ENCODE results near the gene RPGR.

Gene RPGR

DNA sequence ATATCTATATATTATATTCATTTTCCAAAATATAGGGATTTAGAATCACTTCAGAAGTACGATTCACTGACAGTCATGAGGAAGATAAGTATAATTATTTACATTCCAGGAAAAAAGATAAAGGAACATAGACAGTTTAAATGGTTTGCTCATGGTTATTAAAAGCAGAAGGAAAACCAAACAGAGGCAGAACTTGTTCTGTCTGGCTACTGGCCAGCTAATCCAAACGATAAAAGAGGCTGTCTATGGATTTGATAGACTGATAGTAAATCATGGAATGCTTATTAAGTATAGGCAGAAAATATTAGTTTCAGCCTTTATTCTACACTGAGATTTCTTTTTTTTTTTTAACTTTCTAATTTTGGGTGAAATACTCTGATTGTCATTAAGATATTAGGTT lies 50.2 kb downstream of the RPGR start:
- DNase-seq (ENCODE audit: extremely low spot score) = no peak
- TF ChIP-seq, protein P1, sequence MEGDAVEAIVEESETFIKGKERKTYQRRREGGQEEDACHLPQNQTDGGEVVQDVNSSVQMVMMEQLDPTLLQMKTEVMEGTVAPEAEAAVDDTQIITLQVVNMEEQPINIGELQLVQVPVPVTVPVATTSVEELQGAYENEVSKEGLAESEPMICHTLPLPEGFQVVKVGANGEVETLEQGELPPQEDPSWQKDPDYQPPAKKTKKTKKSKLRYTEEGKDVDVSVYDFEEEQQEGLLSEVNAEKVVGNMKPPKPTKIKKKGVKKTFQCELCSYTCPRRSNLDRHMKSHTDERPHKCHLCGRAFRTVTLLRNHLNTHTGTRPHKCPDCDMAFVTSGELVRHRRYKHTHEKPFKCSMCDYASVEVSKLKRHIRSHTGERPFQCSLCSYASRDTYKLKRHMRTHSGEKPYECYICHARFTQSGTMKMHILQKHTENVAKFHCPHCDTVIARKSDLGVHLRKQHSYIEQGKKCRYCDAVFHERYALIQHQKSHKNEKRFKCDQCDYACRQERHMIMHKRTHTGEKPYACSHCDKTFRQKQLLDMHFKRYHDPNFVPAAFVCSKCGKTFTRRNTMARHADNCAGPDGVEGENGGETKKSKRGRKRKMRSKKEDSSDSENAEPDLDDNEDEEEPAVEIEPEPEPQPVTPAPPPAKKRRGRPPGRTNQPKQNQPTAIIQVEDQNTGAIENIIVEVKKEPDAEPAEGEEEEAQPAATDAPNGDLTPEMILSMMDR (IDR thresholded peaks at IDR 0.05; ENCODE audit: control extremely low read depth, extremely low read depth, low read depth, missing control alignments) = no peak
- POLR2A ChIA-PET = no interaction called here
- CTCF ChIA-PET = interaction anchor here (1.3 to 1.4 kb wide), 2 partner anchors 22 to 50 kb away, joined by 3 to 4 read pairs; partner anchors contain the start of gene RPGR

DNA sequence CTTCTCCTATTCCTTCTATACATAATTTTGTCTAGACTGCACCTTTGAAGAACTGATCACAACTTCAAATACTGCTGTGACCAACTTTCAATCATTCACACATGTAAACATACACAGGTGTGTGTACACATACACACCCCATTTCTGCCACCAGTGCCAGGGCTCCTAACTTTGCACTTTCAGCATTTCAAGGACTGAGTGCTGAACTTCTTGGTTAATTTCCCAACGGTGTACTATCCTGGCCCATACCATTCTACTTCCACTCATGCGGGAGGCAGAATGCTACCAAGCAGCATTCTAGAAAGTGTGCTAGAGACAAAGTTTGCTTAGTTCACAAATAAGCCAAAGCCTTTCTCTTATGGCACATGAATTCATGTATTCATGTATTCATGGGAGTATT lies 51.2 kb downstream of the RPGR start:
- TF ChIP-seq, protein P1 (IDR thresholded peaks at IDR 0.05; ENCODE audit: control extremely low read depth, extremely low read depth, low read depth, missing control alignments) = no peak
- ChIA-PET POLR2A (no interaction called here), CTCF (interaction anchor here (1.3 to 1.6 kb wide), 2 partner anchors 44 to 56 kb away, joined by 3 read pairs; no protein-coding TSS in a partner anchor)
- DNase-seq (ENCODE audit: extremely low spot score) = no peak

DNA sequence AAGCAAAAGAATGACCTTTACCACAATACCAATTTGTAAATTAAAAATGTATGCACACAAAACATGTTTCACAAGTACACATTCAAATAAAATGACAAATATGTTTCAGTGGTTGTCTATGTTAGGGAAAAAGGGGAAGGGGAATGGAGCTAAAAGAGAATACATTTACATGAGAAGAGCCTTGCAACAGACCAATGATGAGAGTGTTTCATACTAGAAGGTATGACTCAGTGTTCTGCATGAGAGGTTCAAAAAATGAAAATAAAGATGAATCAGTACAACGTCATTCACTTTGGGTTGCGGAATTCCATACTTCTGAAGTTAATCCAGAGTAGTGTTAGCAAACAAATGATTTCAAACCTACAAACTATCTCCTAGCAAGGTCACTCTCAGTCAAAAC lies 51.7 kb downstream of the RPGR start:
- ChIA-PET POLR2A (no interaction called here), CTCF (interaction anchor here (1.3 to 2.1 kb wide), 4 partner anchors 9 to 56 kb away, joined by 3 to 6 read pairs (median 4); no protein-coding TSS in a partner anchor)
- DNase-seq (ENCODE audit: extremely low spot score) = no peak

DNA sequence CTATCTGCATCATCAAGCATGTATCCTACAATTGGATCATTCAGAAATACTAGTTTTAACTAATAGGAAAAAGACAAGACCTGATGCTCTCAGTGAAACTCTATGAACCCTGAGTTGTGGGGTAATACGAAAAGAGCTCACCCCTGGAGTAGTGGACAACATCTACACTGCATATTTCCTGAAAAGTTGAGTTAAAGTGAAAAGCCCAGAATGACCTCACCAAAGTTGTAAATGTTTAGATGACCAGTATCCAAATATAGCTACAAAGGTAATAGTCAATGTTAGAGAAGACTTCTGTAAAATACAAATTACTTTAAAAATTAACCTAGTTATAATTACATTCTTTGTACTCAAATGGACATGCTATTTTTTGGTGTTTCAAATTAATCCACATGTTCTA lies 53.9 kb downstream of the RPGR start:
- POLR2A ChIA-PET = interaction anchor here (0.7 kb wide), 1 partner anchor 607 kb away, joined by 3 read pairs; no protein-coding TSS in a partner anchor
- TF ChIP-seq, protein P1 (IDR thresholded peaks at IDR 0.05; ENCODE audit: control extremely low read depth, extremely low read depth, low read depth, missing control alignments) = no peak
- no peak for DNase-seq (ENCODE audit: extremely low spot score)
- CTCF ChIA-PET = interaction anchor here (0.7 to 2.1 kb wide), 4 partner anchors 9 to 54 kb away, joined by 3 to 6 read pairs (median 3); partner anchors contain the start of gene RPGR

More for the DNA sequence above, 51.7 kb downstream of the RPGR start:
- TF ChIP-seq, protein P1 (IDR thresholded peaks at IDR 0.05; ENCODE audit: control extremely low read depth, extremely low read depth, low read depth, missing control alignments) = no peak

DNA sequence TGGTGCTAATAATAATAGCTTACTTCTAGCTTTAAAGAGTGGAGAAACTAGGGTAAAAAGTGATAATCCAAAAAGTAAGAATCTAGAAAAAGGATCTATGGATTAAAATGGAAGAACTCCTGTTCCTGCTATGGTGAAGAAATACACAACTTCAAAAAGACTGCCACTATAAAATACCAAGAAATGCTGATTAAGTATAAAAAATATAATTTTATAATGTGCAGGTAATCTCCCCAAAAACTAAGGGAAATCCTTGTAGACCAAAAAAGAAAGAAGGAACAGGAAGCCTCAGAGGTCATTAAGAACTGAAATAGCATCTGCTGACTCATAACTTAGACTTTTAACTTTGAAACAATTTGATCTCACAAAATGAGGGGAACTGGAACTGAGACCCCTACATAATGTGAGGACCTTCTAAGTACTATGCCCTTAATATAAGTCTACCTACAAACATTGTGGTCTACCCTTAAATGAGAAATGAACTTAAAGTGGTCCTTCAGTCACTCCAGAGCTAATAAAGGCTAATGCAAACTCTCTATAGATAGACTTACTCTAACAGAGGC lies 56.1 kb downstream of the RPGR start:
- peak; percentile 15 for DNase-seq (ENCODE audit: extremely low spot score)
- ChIA-PET POLR2A (no interaction called here), CTCF (interaction anchor here (1.7 to 3.2 kb wide), 2 partner anchors 11 to 56 kb away, joined by 6 to 11 read pairs; partner anchors contain the start of gene RPGR)
- TF ChIP-seq, protein P1 (IDR thresholded peaks at IDR 0.05; ENCODE audit: control extremely low read depth, extremely low read depth, low read depth, missing control alignments) = no peak

DNA sequence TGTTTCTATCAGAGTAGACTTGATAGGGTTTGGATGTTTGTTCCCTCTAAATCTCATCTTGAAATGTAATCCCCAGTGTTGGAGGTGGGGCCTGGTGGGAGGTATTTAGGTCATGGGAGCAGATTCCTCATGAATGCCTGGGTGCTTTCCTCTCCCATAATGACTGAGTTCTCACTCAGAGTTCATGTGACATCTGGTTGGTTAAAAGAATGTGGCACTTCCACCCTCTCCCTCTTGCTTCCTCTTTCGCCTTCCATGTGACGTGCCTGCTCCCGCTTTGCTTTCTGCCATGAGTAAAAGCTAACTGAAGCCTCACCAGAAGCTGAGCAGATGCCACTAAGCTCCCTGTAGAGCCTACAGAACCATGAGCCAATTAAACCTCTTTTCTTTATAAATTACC lies 59.3 kb downstream of the RPGR start:
- DNase-seq (ENCODE audit: extremely low spot score) = no peak
- TF ChIP-seq, protein P1 (IDR thresholded peaks at IDR 0.05; ENCODE audit: control extremely low read depth, extremely low read depth, low read depth, missing control alignments) = no peak
- ChIA-PET POLR2A (no interaction called here), CTCF (interaction anchor here (1.1 to 1.6 kb wide), 2 partner anchors 8 to 59 kb away, joined by 3 read pairs; partner anchors contain the start of gene RPGR)
